ENCODE results near the gene MED13L.
A peak's percentile ranks its signal among the peaks of the same experiment; 100 is the strongest.

The MED13L gene

DNA sequence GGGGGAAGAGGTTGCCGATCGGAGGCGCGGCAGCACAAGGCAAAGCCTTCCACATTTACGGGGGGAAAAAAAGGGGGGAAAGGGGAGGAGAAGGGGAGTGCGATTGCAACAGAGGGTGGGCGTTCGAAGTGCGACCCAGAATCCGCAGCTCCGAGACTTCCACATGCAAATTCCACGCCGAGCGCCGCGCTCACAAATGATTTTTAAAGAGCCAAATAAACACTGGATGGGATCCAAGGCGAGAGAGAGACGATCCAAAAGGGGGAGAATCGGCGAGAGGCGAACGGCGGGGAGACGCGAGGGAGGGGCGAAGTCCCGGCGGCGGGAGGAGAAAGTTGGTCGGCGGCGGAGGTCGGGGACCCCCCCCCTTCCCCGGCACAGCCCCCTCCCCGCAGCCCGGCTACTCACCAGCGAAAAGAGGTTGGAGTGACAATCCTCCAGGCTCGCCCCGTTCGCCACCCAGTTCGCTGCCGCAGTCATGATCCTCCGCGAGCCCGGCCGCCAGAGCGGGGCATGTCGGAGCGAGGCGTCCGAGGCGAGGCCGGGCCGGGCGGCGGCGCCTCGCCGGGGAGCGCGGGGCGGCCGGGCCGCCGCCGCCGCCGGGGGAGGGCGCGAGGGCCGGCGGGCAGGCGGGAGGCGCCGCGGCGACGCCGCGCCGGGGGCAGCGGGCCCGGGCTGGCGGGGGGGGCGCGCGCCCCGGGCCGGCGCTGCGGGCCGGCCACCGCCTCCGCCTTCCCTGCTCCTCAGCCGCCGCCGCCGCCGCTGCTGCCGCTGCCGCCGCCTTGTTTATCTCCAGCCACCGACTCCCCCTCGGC, 634 bp downstream of the MED13L start:
- FAIRE-seq, result no peak

DNA sequence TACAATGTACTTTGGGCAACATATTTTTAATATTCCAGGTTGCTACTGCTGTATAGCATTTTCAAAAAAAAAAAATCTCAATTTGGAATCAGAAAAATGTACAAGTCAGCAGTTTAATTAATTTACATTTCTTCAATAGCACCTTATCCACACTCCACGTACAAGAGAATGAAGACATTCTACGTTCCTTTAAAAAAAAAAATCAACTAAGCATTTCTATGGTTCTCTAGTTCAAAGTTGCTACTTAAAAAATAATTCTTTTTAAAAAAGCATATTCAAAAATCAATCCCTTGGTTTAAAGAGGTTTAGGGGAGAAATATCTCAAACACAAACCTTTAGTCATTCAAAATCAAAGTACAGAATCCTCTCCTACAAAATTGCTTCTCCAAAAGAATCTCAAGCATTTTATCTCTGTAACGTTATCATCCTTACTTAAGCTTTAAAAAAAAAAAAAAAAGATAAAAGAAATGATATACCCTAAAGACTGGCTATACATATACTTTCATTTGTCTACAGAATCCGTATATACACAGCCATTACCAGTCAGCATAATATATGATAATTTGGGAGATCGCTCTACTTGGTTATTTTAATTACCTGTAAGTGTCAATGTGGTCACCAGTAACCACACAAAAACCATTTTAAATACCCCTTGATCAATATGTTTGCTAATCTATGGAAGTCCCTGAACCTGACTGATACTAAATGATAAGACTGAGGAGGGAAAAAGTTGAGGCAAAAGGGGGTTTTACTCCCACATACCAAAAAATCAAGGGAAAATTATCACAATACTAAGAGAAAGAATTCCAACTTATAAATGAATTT, 2.7 kb downstream of the MED13L start:
- FAIRE-seq, result peak; percentile 72

DNA sequence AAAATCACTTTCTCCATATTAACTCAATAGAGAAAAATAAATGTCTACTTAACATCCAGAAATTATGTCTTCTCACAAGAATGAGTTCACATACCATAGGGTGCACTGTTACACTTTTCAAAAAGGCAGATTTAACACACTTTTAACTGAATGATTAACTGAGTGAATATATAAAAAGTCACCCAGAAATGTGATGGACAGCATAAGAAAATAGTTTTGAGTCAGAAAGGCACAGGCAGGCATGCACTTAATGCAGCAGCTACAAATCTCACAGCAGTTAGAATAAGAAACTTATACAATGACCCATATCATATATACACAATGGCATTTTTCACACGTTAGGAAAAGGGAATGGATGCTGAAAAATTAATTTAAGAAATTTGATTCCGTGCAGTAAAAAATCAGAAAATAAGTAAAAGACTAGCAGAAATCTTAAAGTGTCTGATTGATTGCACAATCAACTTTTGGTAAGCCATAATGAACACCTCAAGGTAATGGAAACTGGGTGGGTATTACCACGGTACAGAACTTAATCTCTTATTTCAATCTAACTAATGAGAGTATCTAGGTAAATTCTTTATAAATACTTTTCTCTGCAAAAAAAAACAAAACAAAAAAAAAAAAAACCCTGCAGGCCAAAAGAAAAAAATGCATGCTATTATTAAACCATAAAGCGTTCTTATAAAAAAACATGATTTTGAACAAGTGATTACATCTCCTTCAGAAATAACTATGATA, 3.5 kb downstream of the MED13L start:
- FAIRE-seq, result no peak

DNA sequence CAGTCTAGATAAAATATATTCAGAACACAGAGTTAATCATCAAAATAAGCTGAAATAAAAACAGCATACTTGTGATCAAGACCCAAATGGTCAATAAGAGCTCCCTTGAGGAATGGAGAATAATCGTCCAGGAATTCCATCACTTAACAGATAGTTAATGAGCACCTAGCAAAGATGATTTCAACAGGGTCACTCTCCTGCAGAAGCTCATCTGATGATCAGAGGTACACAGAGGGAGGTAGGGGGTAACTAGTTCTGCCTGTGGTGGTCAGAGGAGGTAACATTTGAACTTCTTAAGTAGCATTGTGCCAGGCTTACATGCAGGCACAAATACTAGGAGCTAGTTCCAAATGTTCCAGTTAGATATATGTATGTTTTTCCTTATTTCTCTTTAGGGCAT, 9.5 kb downstream of the MED13L start:
- no peak for FAIRE-seq

DNA sequence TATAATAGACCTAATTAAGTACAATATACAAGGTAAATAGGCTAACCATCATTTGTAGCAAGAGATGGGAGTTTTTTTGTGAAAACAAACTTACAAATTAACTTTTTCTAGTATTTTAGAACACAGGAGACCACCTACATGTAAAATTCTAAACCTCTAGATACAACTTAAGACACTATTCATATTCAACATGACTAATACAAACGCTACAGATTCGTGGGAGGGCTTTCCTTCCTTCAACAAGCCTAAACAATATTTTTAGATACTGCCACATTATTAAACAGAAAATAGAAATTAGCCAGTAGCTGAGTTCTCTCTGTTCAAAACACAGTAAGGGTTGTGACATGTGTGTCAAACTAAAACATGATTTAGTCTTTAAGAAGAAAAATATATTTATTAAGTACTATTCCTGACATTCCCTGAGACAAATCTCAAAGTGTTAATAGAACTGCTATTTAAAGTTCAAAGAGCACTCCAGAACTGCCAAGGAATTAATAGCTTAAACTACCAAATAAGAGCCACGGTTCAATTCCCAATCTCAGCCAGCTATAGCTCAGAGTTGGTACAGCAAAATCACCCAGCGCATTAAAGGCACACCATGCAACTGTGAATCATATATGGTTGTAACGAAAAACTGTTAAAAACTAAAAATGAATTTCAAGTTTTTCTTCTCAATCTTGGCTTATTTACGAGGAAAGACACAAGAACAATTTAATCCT, 10.7 kb downstream of the MED13L start:
- no peak for FAIRE-seq

DNA sequence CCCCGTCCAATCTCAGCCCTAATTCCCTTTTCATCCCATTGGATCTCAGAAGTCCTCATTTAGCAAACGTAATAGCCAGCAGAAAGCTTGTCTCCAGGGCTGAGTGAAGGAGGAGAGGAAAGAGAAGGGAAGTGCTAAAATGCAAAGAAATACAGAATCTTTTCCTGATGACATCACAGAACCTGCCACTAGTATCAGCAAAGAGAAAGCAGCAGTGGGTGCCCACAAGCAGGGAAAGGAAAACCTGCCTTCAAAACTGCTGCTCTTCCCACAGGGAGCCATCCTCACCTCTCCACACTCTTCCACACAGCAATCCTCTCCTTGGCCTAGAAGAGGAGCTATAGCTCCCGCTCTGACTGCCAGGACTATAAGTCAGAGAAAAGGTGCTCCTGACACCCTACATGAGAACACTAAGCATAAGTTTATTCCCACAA, 11.3 kb downstream of the MED13L start:
- no peak for FAIRE-seq

DNA sequence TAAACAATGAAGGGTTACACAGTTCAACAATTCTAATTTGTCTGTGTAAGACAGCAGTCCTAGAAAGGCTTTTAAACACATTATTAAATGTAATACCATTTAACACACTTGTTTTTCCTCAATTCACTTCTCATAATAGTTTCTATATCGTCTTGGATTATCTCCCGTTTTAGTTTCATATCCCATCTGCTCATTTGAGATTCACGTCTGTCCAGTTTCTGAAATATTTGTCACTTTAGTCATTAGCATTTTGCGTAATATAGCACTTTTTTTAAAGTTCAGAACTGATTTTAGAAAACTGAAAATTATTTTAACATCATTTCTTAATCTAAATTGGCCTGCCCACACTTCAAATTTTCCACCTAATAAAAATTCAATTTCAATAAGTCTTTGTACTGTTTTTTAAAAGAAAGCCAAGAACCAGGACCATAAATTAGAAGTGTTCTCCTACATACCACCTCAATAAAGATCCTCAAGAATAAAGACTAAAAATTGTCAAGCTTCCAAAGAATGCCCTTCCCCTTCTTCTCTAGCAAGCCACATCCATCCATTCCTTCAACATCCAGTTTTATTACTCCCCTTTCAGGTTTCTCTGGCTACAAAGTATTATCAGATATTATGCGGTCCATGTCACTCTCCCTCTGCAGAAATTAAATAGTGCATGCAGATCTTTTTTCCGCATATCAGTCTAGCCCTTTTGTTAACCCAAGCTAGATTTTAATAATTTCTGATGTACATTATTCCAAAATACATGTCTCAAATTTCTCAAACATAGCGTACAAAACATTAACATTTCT, 11.9 kb downstream of the MED13L start:
- FAIRE-seq, result no peak

DNA sequence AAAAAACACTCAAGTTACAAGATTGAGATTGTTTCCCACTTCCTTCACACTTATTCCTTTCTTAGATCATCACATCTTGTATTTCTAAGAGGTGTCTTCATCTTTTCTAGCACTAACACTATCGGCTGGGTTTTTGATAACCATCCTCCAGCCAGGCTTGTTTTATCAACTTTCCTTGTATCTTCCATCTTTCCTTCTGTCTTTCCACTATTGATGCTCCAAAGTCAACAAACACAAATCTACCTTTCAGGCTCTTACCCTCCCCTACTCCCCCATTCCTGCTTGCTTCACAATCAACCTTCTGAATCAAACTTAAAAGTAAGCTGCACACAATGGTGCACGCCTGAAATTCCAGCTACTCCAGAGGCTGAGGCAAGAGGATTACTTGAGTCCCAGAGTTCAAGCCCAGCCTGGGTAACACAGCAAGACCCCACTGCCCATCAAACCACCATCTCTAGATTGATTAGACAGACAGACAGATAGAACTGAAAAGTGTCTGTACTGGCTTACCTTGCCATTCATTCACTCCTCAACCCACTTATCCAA, 12.9 kb downstream of the MED13L start:
- FAIRE-seq, result no peak

DNA sequence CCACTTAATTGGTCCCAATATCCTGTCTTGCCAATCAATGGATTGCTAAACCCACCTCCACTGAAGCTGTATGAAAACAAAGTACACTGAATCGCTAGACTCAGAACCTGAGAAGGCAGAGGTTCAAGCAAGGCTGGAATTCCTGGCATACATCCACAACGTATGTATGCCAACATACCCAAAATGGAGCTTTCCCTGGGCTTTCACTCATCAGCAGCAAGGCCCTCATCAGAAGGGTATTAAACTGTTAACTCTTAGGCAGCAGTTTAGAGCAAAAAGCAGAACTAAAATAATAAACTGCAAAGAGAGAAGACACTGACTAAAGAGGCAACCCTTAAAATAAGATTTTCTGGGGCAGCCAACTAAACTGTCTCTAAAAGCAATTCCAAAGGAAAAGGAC, 13.6 kb downstream of the MED13L start:
- no peak for FAIRE-seq

DNA sequence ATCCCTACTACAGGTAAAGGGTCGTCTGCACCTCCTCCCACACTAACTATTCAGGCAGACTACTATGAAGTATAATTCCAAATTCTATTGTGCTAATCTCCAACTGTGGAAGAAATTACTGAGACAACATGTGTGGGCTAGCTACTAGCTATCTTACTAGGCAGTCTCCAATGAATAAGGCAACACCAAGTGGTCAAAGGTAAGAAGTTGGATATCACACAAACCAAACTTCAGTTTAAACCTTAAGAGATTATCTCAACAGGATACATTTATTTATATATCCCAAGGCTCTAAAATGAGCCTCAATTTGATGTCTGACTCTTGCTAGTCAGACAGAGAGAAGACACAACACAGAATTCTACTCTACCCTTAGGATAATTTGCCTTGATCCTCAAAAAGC, 14.1 kb downstream of the MED13L start:
- FAIRE-seq, result no peak

DNA sequence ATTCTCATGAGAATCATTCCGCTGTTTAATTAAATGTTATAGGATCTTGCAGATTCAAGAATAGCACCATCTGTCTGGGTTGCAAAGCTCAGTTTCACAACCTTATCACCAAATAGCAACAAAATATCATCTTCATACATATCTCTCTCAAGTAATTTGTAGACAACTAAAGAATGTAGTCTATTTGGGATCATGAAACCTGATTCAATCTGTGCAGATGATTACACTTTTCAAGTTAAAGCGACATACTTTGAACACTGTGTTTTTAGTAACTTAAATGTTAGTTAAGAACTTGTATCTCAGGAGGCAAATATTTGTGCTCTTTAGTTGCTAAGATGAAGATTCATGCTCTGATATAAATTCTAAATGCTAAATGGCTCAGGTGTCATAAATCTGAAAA, 14.8 kb downstream of the MED13L start:
- FAIRE-seq, result no peak

DNA sequence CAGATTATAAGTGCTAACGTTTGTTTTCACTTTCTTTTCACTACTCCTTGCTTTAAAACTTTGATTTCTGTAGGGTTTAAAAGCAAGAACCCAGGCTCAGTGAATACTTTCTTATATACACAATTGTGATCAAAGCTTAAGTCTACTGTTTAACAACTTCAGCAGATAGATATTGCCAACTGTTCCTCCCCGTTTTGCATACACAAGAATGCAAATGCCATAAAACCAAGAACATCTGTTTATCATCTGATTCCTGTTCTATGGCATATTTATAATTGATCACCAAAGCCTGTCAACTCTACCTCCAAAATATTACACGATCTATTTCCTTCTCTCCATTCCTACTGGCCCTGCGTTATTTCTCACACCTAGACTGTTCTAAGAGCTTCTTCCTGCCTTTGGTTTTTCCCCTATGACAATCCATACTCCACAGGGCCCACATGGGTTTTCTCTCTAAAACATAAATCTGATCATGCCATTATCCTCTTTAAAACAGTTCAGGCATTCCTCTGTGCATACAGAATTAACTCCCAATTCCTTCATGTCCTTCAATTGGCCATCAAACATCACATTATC, 15.9 kb downstream of the MED13L start:
- FAIRE-seq, result no peak

DNA sequence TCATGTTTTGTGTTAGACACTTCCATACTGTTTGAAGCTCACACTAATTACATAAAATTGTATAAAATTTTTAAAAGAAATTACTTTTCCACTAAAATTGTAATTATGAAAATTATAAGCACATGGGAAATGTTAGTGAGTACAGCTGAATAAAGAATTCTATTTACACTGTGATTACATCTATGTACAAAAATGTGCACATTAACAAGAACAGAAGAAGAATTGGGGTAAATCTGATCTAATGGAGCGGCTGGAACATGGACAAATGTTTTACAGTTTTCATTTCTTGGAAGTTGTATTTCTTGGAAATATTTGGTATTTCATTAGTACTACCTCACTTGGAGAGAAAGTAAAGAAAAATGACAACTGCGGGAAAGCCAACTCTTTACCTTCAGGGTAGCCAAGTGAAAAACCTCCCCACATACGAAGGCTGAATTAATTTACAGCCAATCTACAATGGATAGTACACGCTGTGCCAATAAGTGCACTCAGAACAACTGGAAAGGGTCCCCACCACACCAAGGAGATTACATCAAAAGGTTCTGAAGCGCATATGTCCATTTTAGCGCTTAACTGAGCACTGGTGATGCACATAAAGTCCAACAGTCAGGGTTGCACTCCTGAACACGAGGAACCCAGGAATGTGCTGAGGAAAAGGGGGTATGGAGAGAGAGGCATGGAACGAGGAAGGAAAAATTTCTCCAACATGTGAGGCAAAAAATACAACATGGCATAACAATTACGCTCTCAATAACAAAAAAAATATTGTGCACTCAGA, 17.5 kb downstream of the MED13L start:
- FAIRE-seq, result no peak

DNA sequence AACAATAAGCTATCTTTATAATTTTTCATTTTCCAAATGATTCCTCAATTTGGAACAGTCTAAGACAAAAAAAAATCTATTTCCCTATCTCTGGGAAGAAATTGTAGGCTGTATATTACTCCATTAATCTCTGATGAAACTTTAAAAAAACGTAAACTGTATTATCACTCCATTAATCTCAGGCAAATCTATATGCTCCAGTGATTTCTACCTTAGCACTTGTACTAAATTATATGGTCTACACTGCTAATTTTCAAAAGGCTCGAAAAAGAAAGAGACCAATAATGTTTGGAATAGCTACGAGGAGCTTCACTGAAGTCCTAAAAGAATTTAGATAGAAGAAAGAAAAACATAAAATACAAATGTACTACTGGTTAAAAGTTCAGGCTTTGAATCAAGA, 19.7 kb downstream of the MED13L start:
- no peak for FAIRE-seq

DNA sequence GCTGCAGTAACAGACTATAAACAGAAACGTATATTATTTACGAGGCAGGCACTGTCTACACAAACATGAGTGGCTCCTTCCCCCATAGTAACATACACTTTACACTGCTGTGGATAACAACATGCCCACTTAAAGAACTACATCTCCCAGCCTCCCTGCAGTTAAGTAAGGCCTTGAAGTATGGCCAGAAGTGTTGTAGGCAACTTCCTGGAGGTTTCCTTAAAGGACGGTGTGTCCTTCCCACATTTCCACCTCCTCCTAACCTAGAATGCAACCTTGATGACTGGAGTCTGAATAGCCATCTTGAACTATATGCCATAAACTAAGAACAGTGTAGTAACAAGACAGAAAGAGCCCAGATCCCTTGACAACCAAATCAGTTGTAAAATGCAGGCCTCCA, 20.3 kb downstream of the MED13L start:
- FAIRE-seq, result no peak

DNA sequence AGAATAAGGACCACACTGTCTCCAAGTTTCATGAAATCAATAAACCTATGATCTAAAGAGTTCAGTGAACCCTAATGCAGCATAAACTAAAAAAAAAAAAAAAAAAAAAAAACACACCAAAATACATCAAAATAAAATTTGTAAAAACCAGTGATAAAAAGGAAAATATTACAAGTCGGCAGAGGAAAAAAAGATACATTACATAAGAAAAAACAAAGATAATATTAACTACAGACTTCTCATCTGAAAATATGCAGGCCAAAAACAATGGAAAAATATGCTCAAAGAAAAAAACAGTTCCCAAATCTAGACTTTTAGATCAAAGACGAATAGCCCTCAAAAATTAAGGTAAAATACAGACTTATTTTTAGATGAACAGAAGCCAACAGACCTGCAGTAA, 27.6 kb downstream of the MED13L start:
- FAIRE-seq, result no peak

DNA sequence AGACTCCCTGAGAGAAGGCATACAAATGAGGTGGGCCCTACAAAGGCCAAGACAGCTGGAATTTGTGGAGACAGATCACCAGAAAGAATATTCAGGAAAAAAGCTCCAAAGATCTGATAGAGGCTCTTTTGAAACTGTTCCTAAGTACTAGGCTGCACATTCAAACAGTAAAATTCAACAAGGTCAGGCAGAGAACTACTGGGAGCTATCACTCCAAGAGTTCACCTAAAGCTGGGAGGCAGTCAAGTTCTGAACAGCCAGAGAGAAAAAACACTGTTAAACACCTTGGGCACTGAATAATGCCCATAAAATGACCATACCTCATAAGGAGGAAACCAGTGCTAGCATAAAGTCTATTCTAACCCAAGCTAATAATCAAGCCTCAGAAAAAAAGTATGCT, 28.6 kb downstream of the MED13L start:
- no peak for FAIRE-seq

DNA sequence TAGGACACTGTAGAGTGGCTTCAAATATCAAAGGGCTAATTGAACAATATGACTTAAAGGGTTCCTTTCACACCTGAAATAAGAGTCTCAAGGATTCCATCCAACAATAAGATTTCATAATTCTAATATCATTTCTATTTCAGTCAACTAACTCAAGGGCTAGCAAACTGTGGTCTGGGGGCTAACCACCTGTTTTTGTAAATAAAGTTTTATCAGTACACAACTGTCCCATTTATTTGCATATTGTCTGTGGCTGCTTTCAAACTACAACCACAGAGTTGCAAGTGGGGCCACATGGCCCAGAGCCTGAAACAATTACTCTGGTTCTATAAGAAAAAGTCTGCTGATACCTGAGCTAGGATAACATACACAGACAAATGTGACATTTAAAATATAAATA, 29.1 kb downstream of the MED13L start:
- FAIRE-seq, result no peak

DNA sequence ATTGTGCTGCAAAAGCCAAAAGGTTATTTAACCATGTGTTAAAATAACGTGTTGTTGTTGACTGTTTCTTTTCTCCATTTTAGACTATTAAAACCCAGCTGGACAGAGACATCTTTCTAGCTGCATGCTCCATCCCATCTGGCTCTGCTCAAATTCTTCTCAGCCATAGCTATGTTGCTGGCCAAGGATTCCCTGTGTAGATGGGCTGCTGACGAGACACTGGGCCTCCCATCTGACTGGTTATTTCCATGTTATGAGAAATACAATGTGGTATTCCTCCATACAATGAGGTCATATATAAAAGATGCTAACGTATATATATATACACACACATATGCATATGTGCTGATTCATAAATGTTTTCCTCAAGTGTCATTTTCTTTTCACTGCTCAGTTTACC, 30.1 kb downstream of the MED13L start:
- FAIRE-seq, result peak; percentile 98

DNA sequence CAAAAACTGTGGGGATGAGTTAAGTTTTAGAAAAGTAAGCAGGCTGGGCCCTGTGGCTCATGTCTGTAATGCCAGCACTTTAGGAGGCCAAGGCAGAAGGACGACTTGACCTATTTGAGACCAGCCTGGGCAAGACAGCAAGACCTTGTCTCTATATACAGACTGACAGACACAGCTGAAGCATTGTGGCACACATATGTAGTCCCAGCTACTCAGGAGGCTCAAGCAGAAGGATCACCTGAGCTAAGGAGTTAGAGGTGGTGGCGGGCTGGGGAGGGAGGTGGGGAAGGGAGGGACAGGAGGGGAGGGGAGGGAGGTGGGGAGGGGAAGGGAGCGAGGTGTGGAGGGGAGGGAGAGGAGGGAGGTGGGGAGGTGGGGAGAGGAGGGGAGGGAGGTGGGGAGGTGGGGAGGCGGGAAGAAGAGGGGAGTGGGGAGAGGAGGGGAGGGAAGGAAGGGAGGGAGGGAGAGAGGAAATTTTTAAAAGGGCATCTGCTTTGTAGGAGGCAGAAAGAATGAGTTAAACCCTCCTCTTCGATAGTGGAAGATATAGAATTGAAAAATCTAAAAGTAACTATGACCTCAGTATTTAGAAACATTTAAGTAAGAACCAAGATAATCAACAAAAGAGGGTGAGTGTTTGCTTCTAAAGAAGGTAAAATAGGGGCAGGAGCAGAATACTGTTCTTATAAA, 30.9 kb downstream of the MED13L start:
- no peak for FAIRE-seq

All from endometrium (tissue), 2 donors.